Renal pelvis (tissue), 4 donors: Measurements from ENCODE around the gene STK38. TPM values are rescaled to one million over a fixed set of nuclear protein-coding genes. Genes with fewer than 3 reads are reported as not detected.

Experiments
- DNase-seq: peaks from one replicate; pipeline ENCODE4 v3.0.0-alpha.2; 2013
- polyA plus RNA-seq, 3 donors: library from polyadenylated mRNA; unstranded; fragments of 120-200 nt; gene quantifications; one replicate each; pipeline ENCODE4 v1.2.1, GENCODE V29; 2013; ENCODE audit not compliant: insufficient read length in 3 of 3

Gene STK38
- polyA plus RNA-seq, 3 donors, result 48.5 to 61.7 (median 52.8) TPM

DNA sequence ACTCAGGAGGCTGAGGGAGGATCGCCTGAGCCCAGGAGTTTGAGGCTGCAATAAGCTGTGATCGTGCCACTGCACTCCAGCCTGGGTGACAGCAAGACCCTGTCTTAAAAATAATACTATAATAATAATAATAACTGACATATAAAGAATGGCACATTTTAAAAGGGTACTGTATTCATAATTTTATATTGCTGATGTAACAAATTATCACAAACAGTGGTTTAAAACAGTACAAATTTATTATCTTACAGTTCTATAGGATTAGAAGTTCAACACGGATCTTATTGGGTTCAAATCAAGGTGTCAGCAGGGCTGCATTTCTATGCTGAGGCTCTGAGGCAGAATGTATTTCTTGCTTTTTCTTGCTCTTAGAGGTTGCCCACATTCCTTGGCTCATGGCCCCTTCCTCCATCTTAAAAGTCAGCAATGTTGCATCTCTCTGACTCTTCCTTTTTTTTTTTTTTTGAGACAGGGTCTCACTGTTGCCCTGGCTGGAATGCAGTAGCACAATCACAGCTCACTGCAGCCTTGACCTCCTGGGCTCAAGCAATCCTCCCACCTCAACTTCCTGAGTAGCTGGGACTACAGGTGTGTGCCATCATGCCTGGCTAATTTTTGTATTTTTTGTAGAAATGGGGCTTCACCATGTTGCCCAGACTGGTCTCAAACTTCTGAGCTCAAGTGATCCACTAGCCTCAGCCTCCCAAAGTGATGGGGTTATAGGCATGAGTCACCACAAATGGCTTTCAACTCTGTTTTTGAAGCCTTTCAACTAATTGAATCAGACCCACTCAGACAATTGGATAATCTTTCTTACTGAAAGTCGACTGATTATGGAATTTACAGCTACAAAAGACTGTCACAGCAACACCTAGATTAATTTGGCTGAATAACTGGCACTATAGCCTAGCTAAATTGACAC, 24.1 kb upstream of the STK38 start:
- DNase-seq, result no peak

DNA sequence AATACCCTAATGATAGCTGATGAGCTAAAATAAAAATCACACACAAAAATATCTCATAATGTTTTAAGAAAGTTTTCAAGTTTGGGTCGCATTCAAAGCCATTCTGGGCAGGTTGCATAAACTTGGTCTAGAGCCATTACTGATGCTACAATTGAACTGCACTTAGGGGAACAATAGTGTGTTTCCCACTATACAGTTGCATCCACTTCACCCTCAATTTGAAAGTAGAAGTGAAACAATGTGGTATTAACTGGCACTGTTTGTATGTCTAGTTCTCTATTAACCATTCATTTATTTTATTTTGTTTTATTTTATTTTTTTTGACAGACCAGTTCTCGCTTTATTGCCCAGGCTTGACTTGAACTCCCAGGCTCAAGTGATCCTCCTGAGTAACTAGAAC, 23.0 kb upstream of the STK38 start:
- no peak for DNase-seq

DNA sequence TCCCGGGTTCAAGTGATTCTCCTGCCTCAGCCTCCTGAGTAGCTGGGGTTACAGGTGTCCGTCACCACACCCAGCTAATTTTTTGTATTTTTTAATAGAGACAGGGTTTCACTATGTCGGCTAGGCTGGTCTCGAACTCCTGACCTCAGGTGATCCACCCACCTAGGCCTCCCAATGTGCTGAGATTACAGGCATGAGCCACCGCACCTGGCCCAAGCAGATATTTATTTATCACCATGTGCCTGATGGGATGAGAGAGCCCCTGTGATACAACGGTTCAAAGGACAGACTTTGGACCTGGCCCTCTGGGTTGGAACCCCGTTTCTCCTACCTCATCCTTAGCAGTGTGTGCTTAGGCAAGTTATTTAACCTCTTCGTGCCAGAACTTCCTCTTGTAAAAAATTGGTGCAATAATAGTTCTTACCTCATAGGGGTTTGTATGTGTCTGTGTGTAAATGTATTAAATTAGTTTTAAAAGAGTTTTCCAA, 19.2 kb upstream of the STK38 start:
- DNase-seq, result no peak

DNA sequence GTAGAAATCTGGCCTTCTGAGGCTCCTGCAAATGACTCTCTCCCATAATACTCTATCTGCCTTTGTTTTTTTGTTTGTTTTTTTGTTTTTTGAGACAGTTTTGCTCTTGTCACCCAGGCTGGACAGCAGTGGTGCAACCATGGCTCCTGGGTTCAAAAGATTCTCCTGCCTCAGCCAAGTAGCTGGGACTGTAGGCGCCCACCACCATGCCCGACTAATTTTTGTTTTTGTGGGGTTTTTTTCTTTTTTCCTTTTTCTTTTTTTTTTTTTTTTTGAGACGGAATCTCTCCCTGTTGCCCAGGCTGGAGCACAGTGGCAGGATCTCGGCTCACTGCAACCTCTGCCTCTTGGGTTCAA, 16.6 kb upstream of the STK38 start:
- no peak for DNase-seq

DNA sequence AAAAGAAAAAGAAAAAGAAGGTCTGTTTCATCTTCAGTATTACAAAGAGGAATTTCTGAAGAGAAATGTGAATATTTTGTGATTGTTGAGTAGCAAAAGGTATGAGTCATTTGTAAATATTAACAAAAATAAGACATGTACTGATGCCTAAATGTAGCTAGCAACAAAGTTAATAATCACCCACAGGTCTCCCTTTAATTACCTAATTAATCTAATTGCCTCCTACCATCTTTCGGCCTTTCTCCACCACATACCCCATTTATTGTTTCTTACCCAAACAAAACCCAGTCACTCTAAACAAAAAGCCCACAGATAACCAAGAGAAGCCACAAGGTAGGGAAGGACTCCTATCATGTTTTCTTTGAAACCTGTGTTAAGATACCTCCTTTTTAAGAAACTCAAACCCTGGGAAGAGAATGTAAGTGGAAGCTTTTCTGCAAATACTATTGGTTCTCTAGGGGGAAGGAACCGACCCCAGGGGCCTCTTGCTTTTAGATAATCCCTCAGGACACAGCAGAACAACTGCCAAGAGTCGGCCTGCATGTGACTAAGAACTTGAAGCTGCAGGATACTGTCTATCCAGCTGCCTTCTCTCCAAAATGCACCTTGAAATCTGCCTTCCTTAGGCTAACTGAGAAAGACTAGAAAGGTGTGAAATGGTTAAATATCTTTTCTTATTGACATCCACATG, 16.1 kb upstream of the STK38 start:
- no peak for DNase-seq

DNA sequence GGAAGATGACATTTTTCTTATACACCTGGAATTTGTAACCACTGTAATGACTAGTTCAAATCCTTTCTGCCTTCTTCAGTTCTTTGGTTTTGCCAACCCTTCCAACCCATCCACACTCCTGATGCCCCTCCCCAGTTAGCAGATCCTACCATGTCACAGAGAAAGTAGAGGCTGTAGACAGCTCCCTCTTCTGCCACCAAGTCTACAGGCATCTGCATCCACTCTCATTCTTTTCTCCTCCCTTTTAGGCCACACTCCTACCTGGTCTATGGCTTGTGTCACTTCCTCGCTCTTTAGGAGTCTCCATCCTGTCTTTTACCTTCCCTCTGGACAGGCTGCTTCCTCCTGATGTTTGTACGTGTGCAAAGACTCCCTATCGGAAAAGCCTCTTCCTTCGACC, 13.5 kb upstream of the STK38 start:
- no peak for DNase-seq

DNA sequence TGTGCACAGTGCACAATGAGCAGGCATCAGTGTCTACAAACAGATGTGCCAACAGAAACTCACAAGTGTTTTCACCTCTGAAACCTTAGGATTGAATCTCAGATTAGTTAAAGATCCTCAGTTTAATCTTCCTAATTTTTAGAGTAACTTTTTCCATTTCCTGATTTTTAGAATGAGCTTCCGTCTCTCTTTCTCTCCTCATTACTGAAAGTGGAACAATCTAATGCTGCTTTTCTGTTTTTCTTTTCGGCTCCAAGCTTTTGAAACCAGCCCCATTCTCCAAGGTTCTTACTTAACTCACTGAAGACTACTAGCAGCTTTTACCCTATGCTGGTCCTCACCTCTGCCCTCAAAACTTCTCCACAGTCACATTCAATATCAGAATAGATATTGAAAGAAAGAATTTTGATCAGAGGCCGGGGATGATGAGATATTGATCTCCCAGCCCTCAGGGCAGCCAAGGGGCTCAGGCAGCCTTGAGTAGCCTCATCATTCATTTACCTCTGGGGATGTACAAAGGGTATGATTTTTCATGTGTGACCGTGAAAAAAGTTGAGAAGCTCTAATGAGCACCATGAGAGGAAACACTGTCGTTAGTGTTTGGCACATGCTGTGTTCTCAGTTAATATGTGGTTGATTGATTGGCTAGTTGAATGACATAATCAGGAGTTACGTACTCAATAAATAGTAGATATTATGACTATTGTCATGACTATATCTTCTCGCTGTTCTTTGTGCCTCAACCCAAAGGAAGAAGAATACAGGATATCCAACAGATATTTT, 11.9 kb upstream of the STK38 start:
- no peak for DNase-seq

DNA sequence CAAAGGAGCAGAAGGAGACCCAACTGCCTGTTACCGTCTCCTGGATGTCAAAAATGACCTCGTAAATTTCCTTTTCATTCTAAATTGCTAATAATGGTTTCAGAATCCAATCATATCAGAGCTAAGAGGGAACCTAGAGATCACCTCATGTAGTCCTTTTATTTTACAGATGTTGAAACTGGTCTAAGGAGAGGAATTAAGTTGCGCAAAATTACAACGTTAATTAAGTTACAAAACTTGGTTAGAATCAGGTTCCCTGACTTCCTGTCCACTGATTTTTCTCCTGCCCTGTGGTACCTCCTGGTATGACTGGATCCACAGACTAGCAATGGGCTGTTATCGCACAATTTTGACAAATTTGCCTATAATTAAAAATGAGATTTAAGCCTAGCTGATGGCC, 9.0 kb upstream of the STK38 start:
- DNase-seq, result no peak

DNA sequence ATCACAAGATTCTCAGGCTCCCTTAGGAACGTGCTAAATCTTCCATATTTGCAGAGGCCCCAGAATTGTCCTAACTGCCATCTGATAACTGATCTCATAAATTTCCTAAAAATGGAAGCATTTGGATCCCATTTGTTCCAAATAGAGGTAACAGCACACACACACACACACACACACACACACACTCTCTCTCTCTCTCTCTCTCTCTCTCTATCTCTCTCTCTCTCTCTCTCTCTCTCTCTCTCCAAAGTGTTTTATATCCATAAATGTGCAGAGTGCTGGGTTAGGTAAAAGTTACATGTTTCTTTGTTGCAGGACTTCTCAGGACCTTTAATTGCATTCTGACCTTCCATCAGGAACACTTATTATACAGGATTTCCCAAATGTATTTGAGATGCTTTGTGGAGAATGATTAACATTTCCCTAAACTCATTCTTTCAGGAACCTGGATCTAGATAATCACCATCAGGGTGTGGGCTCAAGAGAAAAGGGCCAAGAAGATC, 8.5 kb upstream of the STK38 start:
- no peak for DNase-seq

DNA sequence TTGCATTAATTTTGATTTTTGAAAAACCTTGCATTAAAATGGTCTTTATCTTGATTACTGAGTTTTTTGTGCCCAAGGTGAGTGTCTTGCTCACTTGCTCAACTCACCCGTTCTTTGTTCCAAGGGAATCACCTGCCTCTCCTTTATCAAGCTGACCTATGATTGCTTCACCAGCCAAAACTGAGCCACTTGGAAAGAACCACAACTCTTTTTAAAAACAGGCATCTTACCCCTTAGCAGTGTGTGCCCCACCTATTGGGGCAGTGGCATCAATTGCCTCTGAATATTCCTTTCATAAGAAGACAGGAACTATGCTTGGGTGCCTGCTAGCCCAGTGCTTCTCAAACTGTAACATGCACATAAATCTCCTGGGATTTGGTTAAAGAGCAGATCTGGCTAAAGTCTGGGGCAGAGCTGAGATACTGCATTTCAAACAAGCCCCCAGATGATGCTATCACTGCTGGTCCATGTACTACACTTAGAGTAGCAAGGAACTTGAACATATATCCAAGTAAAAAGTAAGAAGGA, 3.3 kb upstream of the STK38 start:
- no peak for DNase-seq

DNA sequence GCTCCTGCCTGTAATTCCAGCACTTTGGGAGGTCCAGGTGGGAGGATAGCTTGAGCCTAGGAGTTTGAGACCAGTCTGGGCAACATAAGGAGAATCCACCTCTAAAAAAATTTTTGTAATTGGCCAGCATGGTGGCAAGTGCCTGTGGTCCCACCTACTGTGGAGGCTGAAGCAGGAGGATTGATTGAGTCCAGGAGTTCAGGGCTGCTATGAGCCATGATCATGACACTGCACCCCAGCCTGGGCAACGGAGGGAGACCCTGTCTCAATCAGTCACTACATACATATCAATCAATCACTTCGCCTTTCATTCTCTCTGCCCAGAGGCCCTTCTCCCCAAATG, 1.1 kb upstream of the STK38 start:
- DNase-seq, result no peak

DNA sequence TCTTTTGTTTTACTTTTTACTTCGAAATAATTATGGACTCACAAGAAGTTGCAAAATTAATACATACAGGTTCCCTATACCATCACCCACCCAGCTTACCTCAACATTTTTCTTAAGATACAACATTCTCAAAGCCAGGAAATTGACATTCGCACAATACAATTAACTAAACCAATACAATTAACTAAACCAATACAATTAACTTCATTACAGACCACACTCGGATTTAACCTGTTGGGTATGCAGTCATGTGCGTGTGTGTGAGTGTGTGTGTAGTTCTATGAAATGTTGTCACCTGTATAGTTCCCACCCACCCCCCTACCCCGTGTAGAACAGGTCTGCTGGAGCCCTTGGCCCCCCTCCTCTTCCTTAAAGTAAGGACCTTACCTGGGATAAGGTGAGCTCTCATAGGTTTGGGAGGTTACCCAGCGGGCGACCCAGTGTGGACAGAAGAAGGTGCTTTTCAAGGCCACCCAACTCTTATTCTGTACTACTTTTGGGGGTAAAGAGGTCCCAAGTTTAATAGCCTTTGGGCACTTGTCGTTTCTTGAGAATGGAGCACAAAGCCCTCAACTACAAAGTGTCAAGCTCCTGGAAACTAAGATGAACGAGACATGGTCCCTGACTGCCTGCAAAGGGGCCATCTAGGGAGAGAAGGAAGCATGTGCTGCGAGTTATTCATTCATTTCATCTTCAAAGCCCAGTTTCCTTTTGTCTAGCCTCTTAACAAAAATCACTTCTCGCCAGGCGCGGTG, 544 bp upstream of the STK38 start:
- no peak for DNase-seq

DNA sequence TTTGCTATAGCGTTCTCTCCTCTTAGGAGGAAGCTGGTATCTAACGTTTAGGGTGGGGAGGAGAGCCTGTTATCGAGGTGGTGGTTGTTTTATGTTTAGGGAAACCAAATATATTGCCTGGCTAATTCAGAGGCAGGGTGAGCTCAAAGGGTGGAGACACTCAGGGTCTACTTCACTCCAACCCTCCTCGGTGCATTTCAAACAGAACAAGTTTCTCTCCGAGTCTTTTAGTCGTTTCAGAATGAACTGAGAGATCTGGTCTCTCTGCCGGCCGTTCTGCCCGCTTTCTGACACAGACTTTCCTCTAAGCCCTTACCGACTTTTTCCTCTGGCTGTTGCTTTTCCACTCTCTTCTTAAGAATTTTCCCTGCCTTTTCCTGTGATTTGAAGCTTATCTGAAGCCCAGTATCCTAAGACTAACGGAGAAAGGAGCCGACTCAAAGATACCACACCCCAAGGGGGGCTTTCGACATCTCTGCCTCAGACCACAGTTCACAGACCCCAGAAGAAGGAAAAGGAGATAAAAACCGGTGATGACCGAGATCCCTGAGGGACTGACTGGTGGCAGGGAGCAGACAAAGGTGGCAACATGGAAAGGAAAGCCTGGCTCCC, 865 bp downstream of the STK38 start:
- peak; percentile 20 for DNase-seq

DNA sequence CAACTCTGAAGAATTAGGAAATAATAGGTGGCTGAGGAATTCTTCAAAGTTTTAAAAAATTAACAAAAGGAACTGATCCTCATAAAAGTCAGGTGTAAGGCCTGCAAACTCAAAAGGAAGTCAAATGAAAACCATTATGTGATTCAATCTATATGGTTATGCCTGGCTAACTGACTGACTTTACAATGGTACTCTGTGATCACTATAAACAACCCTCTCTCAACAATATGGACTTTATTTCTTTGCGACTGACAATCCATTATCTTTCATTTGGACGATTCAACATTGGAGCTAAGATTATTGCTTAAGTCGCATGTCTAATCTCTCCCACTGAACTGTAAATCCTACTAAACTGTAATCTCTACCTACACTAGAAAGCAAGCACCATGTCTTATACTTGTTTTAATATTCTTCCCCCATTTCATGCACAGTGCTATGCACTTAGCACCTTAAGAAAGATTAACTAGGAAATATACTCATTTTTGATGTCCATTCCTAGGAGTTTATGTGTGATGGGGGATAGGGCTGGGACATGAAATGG, 1.4 kb downstream of the STK38 start:
- DNase-seq, result no peak

DNA sequence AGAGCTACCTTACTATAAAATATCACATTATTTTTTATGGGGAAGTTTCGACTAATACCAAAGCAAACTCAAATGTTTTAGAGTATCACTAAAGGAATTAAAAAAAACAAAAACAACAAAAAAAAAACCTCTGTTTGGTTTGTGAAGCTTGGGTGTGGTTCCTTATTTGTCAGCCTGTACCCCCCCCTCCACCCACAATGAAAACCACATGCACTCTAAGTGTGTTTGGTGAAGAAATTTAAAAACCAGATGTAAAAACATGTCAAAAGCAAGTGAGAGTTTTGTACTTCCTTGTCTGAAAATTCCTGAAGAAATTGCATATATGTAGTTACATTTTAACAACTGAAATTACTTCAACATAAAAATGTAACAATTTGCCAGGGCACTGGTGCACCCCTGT, 3.1 kb downstream of the STK38 start:
- no peak for DNase-seq

DNA sequence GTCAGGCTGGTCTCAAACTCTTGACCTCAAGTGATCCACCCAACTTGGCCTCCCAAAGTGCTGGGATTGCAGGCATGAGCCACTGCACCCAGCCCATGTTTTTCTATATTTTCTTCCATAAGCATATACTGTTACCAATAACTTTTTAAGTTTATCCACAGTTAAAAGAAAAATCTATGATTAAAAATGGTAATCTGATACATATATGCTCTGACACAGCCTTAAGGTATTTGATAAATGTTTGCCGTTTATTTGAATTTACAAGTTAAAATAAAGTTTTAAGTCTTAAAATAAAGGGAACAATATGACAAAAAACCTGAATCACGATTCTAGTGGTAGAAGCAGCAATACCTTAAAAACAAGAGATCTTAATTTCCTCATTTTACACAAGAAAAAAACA, 5.2 kb downstream of the STK38 start:
- no peak for DNase-seq

DNA sequence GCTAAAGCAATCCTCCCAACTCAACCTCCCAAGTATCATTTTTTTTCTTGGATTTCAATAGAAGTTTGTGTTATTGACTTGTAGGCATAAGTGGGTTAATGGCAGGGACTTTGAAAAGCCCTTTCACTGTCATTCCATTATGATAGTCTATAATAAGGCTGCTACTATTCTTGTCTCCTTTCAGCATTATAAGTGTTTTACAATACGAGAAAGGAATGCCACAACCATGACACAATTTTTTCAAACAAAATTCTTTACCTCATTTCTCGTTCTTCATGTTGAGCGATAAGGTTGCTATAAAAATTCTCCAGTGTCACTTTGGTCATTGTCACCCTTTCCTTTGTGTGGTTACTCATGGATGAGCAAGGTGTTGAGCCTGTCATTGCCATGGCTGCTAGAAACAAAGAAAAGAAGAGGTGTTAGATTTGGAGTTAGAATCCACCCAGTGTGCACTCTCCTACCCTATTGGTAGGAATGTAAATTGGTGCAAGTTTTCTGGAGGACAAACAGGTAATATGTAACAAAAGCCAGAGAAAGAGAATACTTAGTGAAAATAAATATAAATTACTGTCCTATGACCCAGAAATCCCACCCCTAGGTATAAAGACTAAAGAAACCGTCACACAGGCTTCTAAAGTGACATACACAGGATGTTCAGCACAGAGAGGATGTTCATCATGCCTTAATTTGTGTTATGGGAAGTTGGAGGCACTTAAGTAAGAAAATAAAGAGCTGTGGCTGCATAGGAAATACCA, 7.3 kb downstream of the STK38 start:
- DNase-seq, result no peak

DNA sequence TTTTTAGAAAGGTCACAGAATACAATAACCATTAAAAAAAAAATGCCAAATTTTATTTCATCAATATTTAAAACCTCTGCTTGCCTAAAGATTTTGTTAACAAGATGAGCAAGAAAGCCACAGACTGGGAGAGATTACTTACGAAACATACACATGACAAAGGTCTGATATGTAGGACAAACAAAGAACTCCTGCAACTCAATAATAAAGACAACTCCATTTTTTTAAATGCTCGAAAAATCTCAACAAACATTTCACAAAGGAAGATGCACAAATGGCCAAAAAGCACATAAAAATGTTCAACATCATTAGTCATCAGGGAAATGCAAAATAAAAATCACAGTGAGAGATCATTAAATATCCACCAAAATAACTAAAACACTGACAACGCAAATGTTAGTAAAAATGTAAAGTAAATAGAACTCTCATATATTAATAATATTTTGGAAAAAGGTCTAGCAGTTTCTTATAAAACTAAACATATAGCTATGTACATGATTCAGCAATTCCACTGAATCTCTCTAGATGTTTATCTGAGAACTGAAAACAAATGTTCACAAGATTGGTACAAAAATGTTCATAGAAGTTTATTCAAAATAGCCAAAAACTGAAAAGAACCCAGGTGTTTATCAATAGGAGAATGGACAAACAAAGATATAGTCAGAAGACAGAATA, 10.3 kb downstream of the STK38 start:
- no peak for DNase-seq

DNA sequence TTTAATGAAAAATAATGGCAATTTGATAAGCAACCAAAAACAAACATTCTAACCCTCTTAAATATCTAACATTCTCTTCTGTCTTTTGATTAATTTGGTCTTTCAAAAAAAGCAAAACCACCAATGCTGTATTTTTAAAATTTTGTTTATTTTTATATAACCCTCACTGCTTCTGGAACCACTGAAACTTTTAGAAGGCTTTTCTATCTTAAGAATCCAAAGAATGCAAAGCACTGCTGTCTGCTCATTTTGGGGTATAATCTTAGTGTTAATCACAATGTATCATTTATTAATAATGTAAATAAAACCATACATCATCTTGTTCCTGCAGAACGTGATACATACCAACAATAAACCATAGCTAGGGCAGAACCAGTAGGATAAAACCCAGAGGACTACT, 14.0 kb downstream of the STK38 start:
- DNase-seq, result no peak
